ENCODE measurements around the gene OSBPL6. TPM values are rescaled to one million over a fixed set of nuclear protein-coding genes. Genes with fewer than 3 reads are reported as not detected.

Gene OSBPL6
- total and polyA plus RNA-seq, 9 of the 15 experiments (the other 6 are each of a cell fraction or from before 2014, with no cell fraction given): 3.4 to 12.7 (median 9.3) TPM

- H3K27ac ChIP-seq (ENCODE audit: extremely low read depth, low read depth, low read length): no peak overlapping the region
- no peak for FAIRE-seq
- in situ Hi-C loops (cut with MboI): no loop called here
- no peak for ATAC-seq
- H3K9ac ChIP-seq (ENCODE audit: insufficient read depth in 1 of 2, low read depth in 2 of 2, low read length in 2 of 2): no peak overlapping the region
- TF ChIP-seq GTF2A2 (tag; IDR thresholded peaks at IDR 0.05): no peak
- TF ChIP-seq RBM14 (IDR thresholded peaks at IDR 0.05; ENCODE audit: borderline replicate concordance, insufficient read depth, low read depth, low read length): no peak
- 0 out of 2 replicates have a peak, but pooled peaks have one; percentile 12 for TF ChIP-seq PKNOX1 (IDR thresholded peaks at IDR 0.05)
- TF ChIP-seq ARID3B (CRISPR knock-in tag; IDR thresholded peaks at IDR 0.05; ENCODE audit: borderline replicate concordance): no peak
- no peak for TF ChIP-seq ESRRA (IDR thresholded peaks at IDR 0.05; ENCODE audit: borderline replicate concordance, low read depth)
- peak; percentile 69 for TF ChIP-seq HNRNPK (IDR thresholded peaks at IDR 0.05; ENCODE audit: low read depth, low read length, poor library complexity, severe bottlenecking)
- DNase-seq (ENCODE audit: extremely low read depth in 1 of 4, low spot score in 3 of 4): no peak
- no peaks in the 10 kb centered on the region for H3K9me1 ChIP-seq (ENCODE audit: control insufficient read depth, insufficient read depth, low read length)
- no peaks in the 10 kb centered on the region for H3K27me3 ChIP-seq (ENCODE audit: control insufficient read depth in 2 of 2, insufficient read depth in 2 of 2, low read length in 2 of 2)
- POLR2A ChIA-PET: interaction anchor here (0.7 to 1.8 kb wide), 2 partner anchors 8 to 14 kb away, joined by 3 to 5 read pairs; partner anchors contain the start of genes PJVK and PRKRA
- no peak overlapping the region for H2AFZ ChIP-seq (ENCODE audit: low read depth, low read length)
- H3K36me3 ChIP-seq (ENCODE audit: control insufficient read depth, insufficient read depth, low read length): peaks cover 89% of the 10 kb centered on the region
- H4K20me1 ChIP-seq (replicated peaks; ENCODE audit: control insufficient read depth, insufficient read depth, low read length): no peaks in the 10 kb centered on the region
- H3K4me3 ChIP-seq: no peak overlapping the region
- BruUV-seq (replicated peaks): no TSS peak
- intact Hi-C loops (cut with micrococcal nuclease): no loop called here
- no peaks in the 10 kb centered on the region for H3K79me2 ChIP-seq (ENCODE audit: control insufficient read depth, insufficient read depth, low read length)
- CTCF ChIA-PET (ENCODE audit: low intra/inter-chr PET ratio): no interaction called here
- H3K9me3 ChIP-seq (replicated peaks; ENCODE audit: control insufficient read depth, insufficient read depth, low read depth, low read length): no peaks in the 10 kb centered on the region
- no peak overlapping the region for H3K4me2 ChIP-seq (ENCODE audit: insufficient read depth, low read length)
- H3K4me1 ChIP-seq (replicated peaks in 1 of 2; ENCODE audit: control insufficient read depth in 2 of 2, insufficient read depth in 2 of 2, low read length in 2 of 2): no peaks in the 10 kb centered on the region
- 93% methylated on average over 2 of the region's 2 CpGs for WGBS (ENCODE audit: insufficient coverage, low coverage, missing lambda C conversion rate)
These were observed 242.3 kb downstream of the OSBPL6 start for GRCh38 chr2:178436662-178437061.
